HG02885 (cell line): Measurements from ENCODE around the gene SLC38A3.

ENCODE experiments used
- ATAC-seq: cut with Tn5 transposase; IDR thresholded peaks from one replicate; pipeline ENCODE4 v1.9.1; 2021; ENCODE audit warnings: mild to moderate bottlenecking; ENCODE audit not compliant: unreplicated experiment, poor library complexity

Gene SLC38A3

GRCh38 chr3:50168791-50169190 is 36.3 kb upstream of the SLC38A3 start:
- no peak for ATAC-seq

- ATAC-seq: no peak
Measured at GRCh38 chr3:50169232-50169832, 35.7 kb upstream of the SLC38A3 start.

- no peak for ATAC-seq
Measured at GRCh38 chr3:50169858-50170257, 35.2 kb upstream of the SLC38A3 start.

GRCh38 chr3:50170689-50171088 is 34.4 kb upstream of the SLC38A3 start:
- ATAC-seq: no peak

- ATAC-seq: no peak
Measured at GRCh38 chr3:50171540-50172301, 33.4 kb upstream of the SLC38A3 start.

GRCh38 chr3:50172626-50173220 is 32.3 kb upstream of the SLC38A3 start:
- ATAC-seq: no peak

- ATAC-seq: no peak
Measured at GRCh38 chr3:50173685-50174516, 31.2 kb upstream of the SLC38A3 start.

GRCh38 chr3:50174517-50174895 is 30.6 kb upstream of the SLC38A3 start:
- no peak for ATAC-seq

GRCh38 chr3:50174947-50175524 is 30.0 kb upstream of the SLC38A3 start:
- ATAC-seq: no peak

GRCh38 chr3:50177346-50177745 is 27.7 kb upstream of the SLC38A3 start:
- no peak for ATAC-seq

- ATAC-seq: no peak
Measured at GRCh38 chr3:50179710-50180109, 25.4 kb upstream of the SLC38A3 start.

- no peak for ATAC-seq
Measured at GRCh38 chr3:50181985-50182384, 23.1 kb upstream of the SLC38A3 start.

GRCh38 chr3:50182533-50183099 is 22.5 kb upstream of the SLC38A3 start:
- ATAC-seq: no peak

- ATAC-seq: no peak
Measured at GRCh38 chr3:50183755-50184154, 21.3 kb upstream of the SLC38A3 start.

- ATAC-seq: no peak
Measured at GRCh38 chr3:50184242-50184978, 20.7 kb upstream of the SLC38A3 start.

- ATAC-seq: no peak
Measured at GRCh38 chr3:50185230-50185629, 19.8 kb upstream of the SLC38A3 start.

GRCh38 chr3:50186096-50186495 is 19.0 kb upstream of the SLC38A3 start:
- no peak for ATAC-seq

- no peak for ATAC-seq
Measured at GRCh38 chr3:50187750-50188149, 17.3 kb upstream of the SLC38A3 start.

GRCh38 chr3:50189274-50189673 is 15.8 kb upstream of the SLC38A3 start:
- no peak for ATAC-seq

- ATAC-seq: no peak
Measured at GRCh38 chr3:50189989-50190388, 15.1 kb upstream of the SLC38A3 start.
